GM18498 (cell line): ENCODE results near the gene ANGPTL3.
"Not testable (repeated sequence)": the region's sequence is repeated elsewhere in the genome, so short reads cannot be mapped to it uniquely, and the experiment has no call there.

Experiments used
- ATAC-seq: cut with Tn5 transposase; IDR thresholded peaks from one replicate; pipeline ENCODE4 v1.9.1; 2021; ENCODE audit warnings: mild to moderate bottlenecking, moderate library complexity; ENCODE audit not compliant: unreplicated experiment

The ANGPTL3 gene, protein sequence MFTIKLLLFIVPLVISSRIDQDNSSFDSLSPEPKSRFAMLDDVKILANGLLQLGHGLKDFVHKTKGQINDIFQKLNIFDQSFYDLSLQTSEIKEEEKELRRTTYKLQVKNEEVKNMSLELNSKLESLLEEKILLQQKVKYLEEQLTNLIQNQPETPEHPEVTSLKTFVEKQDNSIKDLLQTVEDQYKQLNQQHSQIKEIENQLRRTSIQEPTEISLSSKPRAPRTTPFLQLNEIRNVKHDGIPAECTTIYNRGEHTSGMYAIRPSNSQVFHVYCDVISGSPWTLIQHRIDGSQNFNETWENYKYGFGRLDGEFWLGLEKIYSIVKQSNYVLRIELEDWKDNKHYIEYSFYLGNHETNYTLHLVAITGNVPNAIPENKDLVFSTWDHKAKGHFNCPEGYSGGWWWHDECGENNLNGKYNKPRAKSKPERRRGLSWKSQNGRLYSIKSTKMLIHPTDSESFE

DNA sequence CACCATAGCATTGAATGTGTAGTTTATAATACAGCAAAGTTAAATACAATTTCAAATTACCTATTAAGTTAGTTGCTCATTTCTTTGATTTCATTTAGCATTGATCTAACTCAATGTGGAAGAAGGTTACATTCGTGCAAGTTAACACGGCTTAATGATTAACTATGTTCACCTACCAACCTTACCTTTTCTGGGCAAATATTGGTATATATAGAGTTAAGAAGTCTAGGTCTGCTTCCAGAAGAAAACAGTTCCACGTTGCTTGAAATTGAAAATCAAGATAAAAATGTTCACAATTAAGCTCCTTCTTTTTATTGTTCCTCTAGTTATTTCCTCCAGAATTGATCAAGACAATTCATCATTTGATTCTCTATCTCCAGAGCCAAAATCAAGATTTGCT is at the start of gene ANGPTL3:
ANGPTL3 (plus strand) TSS at position 240 of the 400 bp plus-strand sequence; CDS start at position 287, 47 bp downstream.
- no peak for ATAC-seq

DNA sequence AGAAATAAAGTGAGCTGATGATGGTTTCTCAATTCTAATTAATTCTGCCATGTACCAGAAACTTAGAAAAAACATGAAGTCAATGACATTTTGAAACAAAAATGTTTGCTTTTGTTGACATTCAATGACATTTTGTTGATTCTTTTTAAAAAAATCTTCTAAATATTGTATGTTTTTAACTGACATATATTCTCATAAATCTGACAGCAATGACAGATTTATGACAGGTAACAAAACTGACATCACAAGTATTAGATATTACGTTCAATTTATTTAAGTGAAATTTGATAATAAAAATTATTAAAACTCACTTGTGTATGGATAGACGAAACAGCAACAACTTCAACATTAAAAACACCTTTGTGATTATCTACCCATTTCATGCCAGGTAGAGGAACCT is 36.0 kb upstream of the ANGPTL3 start:
- ATAC-seq: no peak

DNA sequence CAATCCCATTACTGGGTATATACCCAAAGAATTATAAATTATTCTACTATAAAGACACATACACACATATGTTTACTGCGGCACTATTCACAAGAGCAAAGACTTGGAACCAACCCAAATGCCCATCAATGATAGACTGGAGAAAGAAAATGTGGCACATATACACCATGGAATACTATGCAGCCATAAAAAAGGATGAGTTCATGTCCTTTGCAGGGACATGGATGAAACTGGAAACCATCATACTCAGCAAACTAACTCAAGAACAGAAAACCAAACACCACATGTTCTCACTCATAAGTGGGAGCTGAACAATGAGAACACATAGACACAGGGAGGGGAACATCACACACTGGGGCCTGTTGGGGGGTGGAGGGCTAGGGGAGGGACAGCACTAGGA is 30.1 kb upstream of the ANGPTL3 start:
- not testable (repeated sequence) for ATAC-seq

DNA sequence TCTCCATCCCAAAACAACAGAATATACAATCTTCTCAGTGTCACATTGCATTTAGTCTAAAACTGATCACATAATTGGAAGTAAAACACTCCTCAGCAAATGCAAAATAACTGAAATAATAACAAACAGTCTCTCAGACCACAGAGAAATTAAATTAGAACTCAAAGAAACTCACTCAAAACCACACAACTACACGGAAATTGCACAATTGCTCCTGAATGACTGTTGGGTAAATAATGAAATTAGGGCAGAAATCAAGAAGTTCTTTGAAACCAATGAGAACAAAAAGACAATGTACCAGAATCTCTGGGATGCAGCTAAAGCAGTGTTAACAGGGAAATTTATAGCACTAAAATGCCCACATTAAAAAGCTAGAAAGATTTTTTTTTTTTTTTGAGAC is 29.4 kb upstream of the ANGPTL3 start:
- not testable (repeated sequence) for ATAC-seq

DNA sequence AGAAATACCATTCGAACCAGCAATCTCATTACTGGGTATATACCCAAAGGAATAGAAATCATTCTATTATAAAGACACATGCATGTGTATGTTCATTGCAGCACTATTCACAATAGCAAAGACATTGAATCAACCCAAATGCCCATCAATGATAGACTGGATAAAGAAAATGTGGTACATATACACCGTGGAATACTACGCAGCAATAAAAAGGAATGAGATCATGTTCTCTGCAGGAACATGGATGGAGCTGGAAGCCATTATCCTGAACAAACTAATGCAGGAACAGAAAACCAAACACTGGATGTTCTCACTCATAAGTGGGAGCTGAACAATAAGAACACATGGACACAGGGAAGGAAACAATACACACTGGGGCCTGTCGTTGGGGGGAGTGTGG is 25.8 kb upstream of the ANGPTL3 start:
- ATAC-seq: not testable (repeated sequence)

DNA sequence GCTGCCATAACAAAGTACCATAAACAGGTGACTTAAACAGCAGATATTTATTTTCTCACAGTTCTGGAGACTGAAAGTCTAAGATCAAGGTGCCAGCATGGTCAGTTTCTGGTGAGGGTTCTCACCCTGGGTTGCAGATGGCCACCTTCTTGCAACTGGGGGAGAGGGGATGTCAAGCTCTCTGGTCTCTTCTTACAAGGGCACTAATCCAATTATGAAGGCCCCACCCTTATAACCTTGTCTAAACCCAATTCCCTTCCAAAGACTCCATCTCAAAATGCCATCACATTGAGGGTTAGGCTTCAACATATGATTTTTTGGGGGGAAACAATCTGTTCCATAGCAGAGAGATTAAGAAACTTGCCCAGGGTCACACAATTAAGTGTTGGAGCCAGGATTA is 24.8 kb upstream of the ANGPTL3 start:
- ATAC-seq: no peak

DNA sequence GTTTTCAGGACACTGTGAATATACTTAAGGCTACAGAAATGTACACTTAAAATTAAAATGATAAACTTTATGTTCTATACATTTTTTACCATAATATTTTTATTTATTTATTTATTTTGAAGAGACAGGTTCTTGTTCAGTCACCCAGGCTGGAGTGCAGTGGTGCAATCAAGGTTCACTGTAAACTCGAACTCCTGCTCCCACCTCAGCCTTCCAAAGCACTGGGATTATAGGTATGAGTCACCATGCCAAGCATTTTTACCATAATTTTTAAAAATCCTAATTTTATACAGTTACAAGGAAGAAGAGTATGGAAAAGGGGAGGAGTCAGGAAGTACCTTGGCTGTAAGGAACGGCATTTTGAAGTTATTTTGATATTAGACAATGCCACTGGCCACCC is 23.6 kb upstream of the ANGPTL3 start:
- ATAC-seq: no peak

DNA sequence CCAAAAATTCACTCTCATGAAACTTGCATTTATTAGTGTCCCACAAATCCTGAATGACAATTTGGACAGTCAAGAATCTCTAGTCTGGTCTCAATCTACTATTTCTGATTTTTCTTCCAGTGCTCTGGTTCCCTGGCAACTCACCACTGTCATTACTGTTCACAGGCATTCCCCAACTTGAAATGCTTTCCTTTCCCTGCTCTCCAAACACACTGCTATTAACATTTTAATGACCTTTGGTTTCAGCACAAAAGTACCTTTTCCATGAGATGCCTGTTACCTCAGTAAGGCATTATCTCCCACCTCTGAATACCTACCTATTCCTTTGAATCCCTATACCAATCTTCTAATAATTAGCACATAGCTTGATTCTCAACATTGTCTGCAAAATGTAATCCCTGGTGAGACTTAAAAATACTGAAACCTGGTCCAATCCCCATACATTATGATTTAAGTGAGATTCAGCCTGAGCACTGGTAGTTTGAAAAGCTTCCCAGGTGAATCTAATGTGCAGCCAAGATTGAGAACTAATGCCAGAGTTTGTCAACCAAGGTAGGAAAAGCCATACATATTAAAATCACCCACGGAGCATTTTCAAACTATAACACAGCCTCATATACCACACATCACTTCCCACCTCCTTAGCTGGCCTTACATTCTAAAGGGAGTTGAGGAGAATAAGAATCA is 11.7 kb upstream of the ANGPTL3 start:
- ATAC-seq: no peak

DNA sequence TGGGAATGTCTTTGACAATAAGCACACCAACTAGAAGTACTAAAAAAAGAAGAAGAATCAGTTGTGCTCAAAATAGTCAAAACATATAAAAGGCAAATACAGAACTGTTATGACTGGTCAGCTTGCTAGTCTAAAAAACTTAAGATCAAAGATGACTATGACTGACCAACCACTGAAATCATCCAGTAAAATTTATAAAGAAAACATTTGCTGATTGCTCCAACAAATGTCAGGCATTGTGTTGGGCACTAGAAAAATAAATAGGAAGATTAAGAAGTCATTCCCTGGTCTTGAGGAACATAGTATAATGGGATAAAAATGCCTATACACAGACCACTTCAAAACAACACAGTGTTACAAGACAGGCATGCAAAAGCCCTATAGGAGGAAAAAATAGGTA is 9.3 kb upstream of the ANGPTL3 start:
- no peak for ATAC-seq

DNA sequence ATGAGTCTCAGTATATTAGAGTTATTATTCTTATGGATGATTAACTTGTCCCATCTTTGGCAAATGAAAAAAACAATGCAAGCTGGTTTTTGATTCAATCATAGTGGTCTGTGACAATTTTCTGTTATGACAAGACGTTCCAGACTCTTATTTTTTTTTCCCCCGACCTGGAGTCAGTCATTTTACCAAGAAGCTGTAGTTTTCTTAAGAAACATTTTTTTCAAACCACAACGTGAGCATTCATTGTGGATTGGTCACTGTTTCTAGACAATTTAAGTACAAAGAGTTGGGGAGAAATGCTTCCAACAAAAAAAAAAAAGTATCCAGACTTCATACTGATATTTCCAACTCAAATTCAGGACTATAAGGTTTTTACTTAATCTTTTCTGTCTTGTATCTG is 8.0 kb upstream of the ANGPTL3 start:
- ATAC-seq: no peak

DNA sequence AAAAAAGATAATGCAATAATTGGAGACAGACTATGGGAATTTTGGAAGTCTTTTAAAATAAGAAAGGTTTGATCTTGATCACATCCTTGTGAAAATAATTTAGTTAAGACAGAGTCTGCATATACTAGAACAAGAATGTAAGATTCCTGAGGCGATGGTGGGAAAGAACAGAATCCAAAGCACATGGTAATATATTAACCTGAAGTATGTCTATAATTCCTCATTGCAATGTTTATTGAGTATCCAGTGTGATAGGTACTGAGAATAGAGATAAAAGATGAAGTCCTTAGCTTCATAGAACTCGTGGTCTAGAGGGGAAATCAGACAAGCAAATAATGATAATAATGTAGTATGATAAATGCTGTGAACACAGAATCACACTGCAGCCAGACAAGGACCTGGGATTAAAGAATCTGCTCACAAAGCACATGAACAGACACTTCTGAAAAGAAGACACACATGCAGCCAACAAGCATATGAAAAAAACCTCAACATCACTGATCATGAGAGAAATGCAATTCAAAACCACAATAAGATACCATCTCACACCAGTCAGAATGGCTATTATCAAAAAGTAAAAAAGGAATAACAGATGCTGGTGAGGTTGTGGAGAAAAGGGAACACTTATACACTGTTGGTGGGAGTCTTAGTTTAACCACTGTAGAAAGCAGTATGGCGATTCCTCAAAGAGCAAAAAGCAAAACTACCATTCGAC is 6.9 kb upstream of the ANGPTL3 start:
- ATAC-seq: no peak

DNA sequence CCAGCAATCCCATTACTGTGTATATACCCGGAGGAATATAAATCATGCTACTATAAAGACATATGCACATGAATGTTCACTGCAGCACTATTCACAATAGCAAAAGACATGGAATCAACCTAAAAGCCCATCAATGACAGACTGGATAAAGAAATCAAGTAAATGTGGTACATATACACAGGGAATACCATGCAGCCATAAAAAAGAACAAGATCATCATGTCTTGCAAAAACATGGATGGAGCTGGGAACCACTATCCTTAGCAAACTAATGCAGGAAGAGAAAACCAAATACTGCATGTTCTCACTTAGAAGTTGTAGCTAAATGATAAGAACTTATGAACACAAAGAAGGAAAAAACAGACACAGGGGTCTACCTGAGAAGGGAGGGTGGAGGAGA is 6.4 kb upstream of the ANGPTL3 start:
- ATAC-seq: no peak

DNA sequence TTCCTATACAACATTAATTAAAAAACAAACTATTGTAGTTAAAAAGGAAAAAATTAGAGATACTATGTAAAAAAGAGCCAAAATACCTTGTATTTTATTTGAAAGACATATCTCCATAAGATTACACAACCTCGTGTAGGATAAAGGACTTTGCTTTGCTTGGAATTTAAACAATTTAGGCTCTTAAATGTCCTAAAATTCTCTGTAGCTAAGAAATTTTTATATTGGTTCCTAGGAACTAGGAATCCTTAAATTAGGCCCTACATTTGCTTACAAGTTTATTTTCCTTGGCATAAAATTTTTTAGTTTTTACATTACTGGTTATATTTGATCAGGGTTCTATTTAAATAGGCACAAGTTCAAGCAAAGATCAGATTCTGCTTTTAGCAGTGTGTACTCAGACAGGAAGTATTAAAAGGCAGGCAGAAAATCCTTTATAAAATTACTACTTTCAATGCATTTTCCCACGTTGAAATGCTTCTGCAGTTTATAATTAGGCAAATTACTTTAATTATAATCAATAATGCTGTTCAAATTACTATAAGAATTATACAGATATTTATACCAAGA is 3.4 kb upstream of the ANGPTL3 start:
- no peak for ATAC-seq

DNA sequence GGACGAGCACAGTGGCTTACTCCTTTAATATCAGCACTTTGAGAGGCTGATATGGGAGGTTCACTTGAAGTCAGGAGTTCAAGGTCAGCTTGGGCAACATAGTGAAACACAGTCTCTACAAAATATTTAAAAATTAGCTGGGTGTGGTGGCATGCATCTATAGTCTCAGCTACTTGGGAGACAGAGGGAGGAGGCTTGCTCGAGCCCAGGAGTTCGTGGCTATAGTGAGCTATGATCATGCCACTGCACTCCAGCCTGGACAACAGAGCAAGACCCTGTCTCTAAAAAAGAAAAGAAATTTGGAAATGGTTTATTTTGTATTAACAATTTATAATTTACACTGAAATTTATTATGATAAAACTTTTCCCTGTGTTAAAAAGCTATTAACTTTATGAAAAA is 1.7 kb upstream of the ANGPTL3 start:
- no peak for ATAC-seq

DNA sequence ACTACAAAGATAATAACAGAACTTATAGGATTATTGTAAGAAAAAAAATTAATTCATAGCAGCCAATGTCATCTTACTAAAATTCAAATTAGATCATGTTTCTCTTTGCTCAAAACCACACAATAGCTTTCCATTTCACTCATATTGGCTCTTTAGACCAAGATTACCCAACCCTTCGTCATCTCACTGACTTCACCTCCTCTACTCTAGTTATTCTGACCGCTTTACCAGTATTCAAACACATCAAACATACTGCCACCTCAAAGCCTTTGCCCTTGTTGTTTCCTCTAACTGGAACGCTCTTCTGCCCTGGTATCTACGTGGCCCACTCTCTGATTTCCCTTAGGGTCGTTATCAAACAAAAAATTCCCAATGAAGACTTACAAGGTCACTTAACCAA is 1.7 kb downstream of the ANGPTL3 start:
- no peak for ATAC-seq

DNA sequence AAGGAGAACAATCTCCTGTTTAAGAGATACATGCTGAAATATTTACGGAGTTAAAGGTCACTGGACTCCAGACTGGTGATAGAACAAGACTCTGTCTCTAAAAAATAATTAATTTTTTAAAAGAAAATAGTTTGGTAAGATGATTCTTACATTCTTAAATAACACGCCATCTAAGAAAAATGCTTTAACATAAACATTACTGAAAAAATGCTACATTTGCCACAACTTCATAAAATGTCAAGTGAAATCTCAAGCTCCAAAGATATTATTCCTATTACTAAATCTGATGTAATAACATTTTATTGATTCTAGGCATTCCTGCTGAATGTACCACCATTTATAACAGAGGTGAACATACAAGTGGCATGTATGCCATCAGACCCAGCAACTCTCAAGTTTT is 4.1 kb downstream of the ANGPTL3 start:
- no peak for ATAC-seq

DNA sequence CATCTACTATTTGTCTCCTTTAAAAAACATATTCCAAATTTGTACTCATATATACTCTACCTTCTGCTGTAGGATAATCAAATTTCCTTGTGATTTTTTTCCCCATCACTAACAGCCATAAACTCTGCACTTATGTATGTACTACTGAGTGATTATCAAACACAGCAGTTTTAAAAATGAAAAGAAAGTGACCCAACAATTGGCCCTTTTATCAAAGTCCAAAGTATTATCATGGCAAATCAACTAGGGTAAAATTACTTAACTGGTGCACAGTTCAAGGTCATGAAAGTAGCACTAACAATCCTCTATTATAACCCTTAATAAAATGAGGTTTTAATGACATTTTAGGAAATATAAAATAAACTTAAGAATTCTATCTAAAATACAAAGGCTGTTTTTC is 11.6 kb downstream of the ANGPTL3 start:
- ATAC-seq: no peak

DNA sequence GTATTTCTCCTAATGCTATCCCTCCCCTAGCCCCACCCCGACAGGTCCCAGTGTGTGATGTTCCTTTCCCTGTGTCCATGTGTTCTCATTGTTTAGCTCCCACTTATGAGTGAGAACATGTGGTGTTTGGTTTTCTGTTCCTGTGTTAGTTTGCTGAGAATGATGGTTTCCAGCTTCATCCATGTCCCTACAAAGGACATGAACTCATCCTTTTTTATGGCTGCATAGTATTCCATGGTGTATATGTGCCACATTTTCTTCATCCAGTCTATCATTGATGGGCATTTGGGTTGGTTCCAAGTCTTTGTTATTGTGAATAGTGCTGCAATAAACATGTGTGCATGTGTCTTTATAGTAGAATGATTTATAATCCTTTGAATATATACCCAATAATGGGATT is 13.3 kb downstream of the ANGPTL3 start:
- ATAC-seq: not testable (repeated sequence)

DNA sequence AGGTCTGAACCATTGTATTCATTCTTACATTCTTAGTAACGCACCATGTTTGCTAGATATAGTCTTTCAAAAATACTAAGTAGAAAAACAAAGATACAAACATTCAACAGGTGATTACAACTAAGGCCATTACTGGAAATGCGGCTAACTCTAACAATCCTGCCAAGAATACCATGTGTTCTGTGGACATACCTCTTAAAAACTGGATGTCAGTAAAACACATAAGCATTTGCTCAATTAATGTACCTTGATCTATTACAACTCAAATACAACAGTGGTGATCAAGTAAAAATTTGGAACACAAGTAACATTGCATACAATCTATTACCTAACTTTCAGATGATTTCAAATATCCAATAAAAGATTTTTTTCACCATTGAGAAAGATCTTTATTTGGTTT is 15.4 kb downstream of the ANGPTL3 start:
- ATAC-seq: no peak

DNA sequence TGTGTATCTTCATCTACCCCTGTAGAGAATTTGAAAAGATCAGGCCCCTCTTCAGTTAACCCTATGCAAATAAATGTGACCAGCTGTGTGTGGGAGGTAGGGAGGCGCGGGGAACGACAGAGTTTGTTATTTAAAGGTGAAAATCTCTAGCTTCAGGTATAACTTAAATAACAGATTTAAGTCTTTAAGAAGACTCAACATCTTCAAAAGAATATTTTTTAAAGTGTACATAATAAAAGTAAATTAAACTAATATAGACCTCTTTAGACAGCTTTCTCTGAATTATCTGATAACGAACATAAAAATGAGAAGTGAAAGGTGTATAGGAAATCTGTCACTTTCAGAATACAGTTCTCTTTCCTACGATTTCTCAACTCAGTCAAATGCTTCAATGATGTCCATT is 16.0 kb downstream of the ANGPTL3 start:
- ATAC-seq: peak; percentile 99

DNA sequence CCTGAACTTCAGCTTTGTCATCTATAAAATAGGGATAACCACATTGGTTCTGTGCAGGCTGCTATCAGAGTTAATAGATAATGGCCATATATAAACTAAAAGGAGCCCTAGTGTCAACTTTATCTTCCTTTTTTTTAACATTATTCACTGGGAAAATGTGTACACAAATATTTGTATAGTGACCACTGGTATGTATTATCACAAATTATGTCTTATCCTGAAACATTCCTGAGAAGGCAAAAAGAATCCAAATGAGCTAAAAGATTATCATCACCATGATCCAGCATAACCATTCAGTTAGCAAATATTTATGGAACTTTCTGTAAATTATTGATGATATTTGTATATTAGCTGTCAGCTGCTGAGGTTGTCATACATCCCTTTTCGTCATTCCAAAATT is 16.6 kb downstream of the ANGPTL3 start:
- ATAC-seq: no peak
